ENCODE data around the gene NGRN.
"Not testable (repeated sequence)": the region's sequence is repeated elsewhere in the genome, so short reads cannot be mapped to it uniquely, and the experiment has no call there.

DNA sequence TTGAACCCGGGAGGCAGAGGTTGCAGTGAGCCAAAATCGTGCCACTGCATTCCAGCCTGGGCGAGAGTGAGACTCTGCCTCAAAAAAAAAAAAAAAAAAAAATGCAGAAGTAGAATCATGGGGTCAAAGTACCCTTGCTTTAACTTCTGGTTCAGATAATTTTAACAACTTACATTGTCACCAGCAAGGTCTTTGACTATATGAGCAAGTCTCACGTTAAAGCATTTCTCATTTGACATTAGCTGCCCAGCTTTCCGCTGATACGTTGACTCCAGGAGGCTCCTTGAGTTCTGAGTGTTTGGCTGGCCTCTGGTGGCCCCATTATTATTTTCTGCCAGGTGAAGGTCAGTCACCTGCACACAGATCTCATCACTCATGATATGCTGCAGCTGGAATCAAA lies 16.2 kb downstream of the NGRN start:
- TF ChIP-seq, protein P1, sequence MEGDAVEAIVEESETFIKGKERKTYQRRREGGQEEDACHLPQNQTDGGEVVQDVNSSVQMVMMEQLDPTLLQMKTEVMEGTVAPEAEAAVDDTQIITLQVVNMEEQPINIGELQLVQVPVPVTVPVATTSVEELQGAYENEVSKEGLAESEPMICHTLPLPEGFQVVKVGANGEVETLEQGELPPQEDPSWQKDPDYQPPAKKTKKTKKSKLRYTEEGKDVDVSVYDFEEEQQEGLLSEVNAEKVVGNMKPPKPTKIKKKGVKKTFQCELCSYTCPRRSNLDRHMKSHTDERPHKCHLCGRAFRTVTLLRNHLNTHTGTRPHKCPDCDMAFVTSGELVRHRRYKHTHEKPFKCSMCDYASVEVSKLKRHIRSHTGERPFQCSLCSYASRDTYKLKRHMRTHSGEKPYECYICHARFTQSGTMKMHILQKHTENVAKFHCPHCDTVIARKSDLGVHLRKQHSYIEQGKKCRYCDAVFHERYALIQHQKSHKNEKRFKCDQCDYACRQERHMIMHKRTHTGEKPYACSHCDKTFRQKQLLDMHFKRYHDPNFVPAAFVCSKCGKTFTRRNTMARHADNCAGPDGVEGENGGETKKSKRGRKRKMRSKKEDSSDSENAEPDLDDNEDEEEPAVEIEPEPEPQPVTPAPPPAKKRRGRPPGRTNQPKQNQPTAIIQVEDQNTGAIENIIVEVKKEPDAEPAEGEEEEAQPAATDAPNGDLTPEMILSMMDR (IDR thresholded peaks at IDR 0.05), result not testable (repeated sequence)
- TF ChIP-seq POLR2A, POLR2AphosphoS5, EP300 (IDR thresholded peaks at IDR 0.05): not testable (repeated sequence)

Measured in upper lobe of left lung (tissue), 4 donors.